Stimulated activated CD8-positive, alpha-beta memory T cell treated with anti-CD3 and anti-CD28 coated beads, Interleukin-4, amount 100 ng/mL, for 48 hours (primary cell): Measurements from ENCODE around the gene TSEN54.
"Not testable (repeated sequence)": the region's sequence is repeated elsewhere in the genome, so short reads cannot be mapped to it uniquely, and the experiment has no call there.

Experiments used
- DNase-seq: peaks from one replicate; pipeline ENCODE4 v3.0.0-alpha.2; 2020

Gene TSEN54

GRCh38 chr17:75505640-75506039, 10.7 kb upstream of the TSEN54 start:
- DNase-seq: no peak

- no peak for DNase-seq
Measured at GRCh38 chr17:75506134-75506533, 10.2 kb upstream of the TSEN54 start.

GRCh38 chr17:75506888-75507287, 9.4 kb upstream of the TSEN54 start:
- DNase-seq: no peak

GRCh38 chr17:75507733-75508719, 8.3 kb upstream of the TSEN54 start:
- DNase-seq: no peak

- no peak for DNase-seq
Measured at GRCh38 chr17:75508931-75509361, 7.4 kb upstream of the TSEN54 start.

- no peak for DNase-seq
Measured at GRCh38 chr17:75509528-75510258, 6.6 kb upstream of the TSEN54 start.

- no peak for DNase-seq
Measured at GRCh38 chr17:75511270-75511609, 5.1 kb upstream of the TSEN54 start.

- no peak for DNase-seq
Measured at GRCh38 chr17:75511610-75512575, 4.4 kb upstream of the TSEN54 start.

GRCh38 chr17:75512926-75513640, 3.2 kb upstream of the TSEN54 start:
- no peak for DNase-seq

GRCh38 chr17:75513641-75514000, 2.7 kb upstream of the TSEN54 start:
- no peak for DNase-seq

- DNase-seq: no peak
Measured at GRCh38 chr17:75514299-75514918, 1.9 kb upstream of the TSEN54 start.

- no peak for DNase-seq
Measured at GRCh38 chr17:75514919-75515495, 1.3 kb upstream of the TSEN54 start.

- peak; percentile 94 for DNase-seq
Measured at GRCh38 chr17:75515496-75516254, 653 bp upstream of the TSEN54 start, which contains the start of gene CASKIN2. Gene CASKIN2, minus strand, starts transcription at chr17:75515537. Its CDS starts 1,733 bp downstream, at chr17:75513804.

GRCh38 chr17:75516619-75517296, 430 bp downstream of the TSEN54 start:
- DNase-seq: peak; percentile 52

GRCh38 chr17:75517297-75517865, 1.1 kb downstream of the TSEN54 start:
- DNase-seq: peak; percentile 65

- peak; percentile 45 for DNase-seq
Measured at GRCh38 chr17:75518201-75518600, 1.9 kb downstream of the TSEN54 start.

GRCh38 chr17:75518983-75519537, 2.7 kb downstream of the TSEN54 start:
- no peak for DNase-seq

- DNase-seq: not testable (repeated sequence)
Measured at GRCh38 chr17:75520413-75520812, 4.1 kb downstream of the TSEN54 start.

GRCh38 chr17:75521290-75521689, 5.0 kb downstream of the TSEN54 start:
- no peak for DNase-seq
